Mesendoderm (in vitro differentiated cells): ENCODE measurements around the gene STAB1.

Experiments
- DNase-seq: peaks from one replicate; pipeline ENCODE4 v3.0.0; 2013
- H2AK5ac ChIP-seq: 2 replicates; pipeline ENCODE4 v1.6.1; 2013; ENCODE audit warnings: low read length, inconsistent platforms
- H2BK120ac ChIP-seq: 2 replicates; pipeline ENCODE4 v1.6.1; 2013; ENCODE audit warnings: low read depth, mild to moderate bottlenecking, low read length, moderate library complexity, mixed read lengths
- H2BK15ac ChIP-seq: replicated peaks from 2 replicates; pipeline ENCODE4 v1.6.1; 2013; ENCODE audit warnings: low read depth, mild to moderate bottlenecking, moderate library complexity
- H2BK5ac ChIP-seq: 2 replicates; pipeline ENCODE4 v1.6.1; 2013; ENCODE audit warnings: low read length, inconsistent platforms
- H3K18ac ChIP-seq: 2 replicates; pipeline ENCODE4 v1.6.1; 2013; ENCODE audit warnings: mild to moderate bottlenecking, low read length, mixed read lengths
- H3K23ac ChIP-seq: one replicate; pipeline ENCODE4 v1.6.1; 2013; ENCODE audit warnings: low read length
- H3K27ac ChIP-seq: 2 replicates; pipeline ENCODE4 v1.5.1; 2013; ENCODE audit warnings: low read depth, mild to moderate bottlenecking, inconsistent platforms, low read length, moderate library complexity
- H3K27me3 ChIP-seq: 2 replicates; pipeline ENCODE4 v1.6.1; 2013; ENCODE audit warnings: low read length, control low read depth, mild to moderate bottlenecking, inconsistent platforms; ENCODE audit not compliant: insufficient read depth, poor library complexity
- H3K36me3 ChIP-seq: 2 replicates; pipeline ENCODE4 v1.6.1; 2013; ENCODE audit warnings: low read length, inconsistent platforms; ENCODE audit not compliant: control insufficient read depth, insufficient read depth
- H3K4ac ChIP-seq: one replicate; pipeline ENCODE4 v1.6.1; 2013; ENCODE audit warnings: low read depth, mild to moderate bottlenecking, low read length, moderate library complexity
- H3K4me1 ChIP-seq: 2 replicates; pipeline ENCODE4 v1.6.1; 2013; ENCODE audit warnings: low read depth, low read length, inconsistent platforms; ENCODE audit not compliant: control insufficient read depth
- H3K4me2 ChIP-seq: 2 replicates; pipeline ENCODE4 v1.6.1; 2013; ENCODE audit warnings: low read length
- H3K4me3 ChIP-seq: 2 replicates; pipeline ENCODE4 v1.5.1; 2013; ENCODE audit warnings: mild to moderate bottlenecking, low read length
- H3K56ac ChIP-seq: one replicate; pipeline ENCODE4 v1.6.1; 2013; ENCODE audit warnings: low read length
- H3K79me1 ChIP-seq: 2 replicates; pipeline ENCODE4 v1.6.1; 2013; ENCODE audit warnings: low read length, inconsistent platforms
- H3K79me2 ChIP-seq: 2 replicates; pipeline ENCODE4 v1.6.1; 2013; ENCODE audit warnings: mild to moderate bottlenecking, low read length; ENCODE audit not compliant: control insufficient read depth, insufficient read depth
- H3K9ac ChIP-seq: 2 replicates; pipeline ENCODE4 v1.6.1; 2013; ENCODE audit warnings: low read length, inconsistent platforms
- H4K5ac ChIP-seq: one replicate; pipeline ENCODE4 v1.6.1; 2013; ENCODE audit warnings: low read length
- H4K8ac ChIP-seq: one replicate; pipeline ENCODE4 v1.6.1; 2013; ENCODE audit warnings: low read depth, mild to moderate bottlenecking, control low read depth, low read length, moderate library complexity
- WGBS: extraction: QIAGEN DNeasy Blood & Tissue Kit; methylation state at CpG from one replicate; pipeline ENCODE4 v1.1.7; 2013; ENCODE audit warnings: low lambda C conversion rate, missing lambda C conversion rate; ENCODE audit not compliant: insufficient coverage; ENCODE audit errors: extremely low coverage; 5-methylcytosine and 5-hydroxymethylcytosine counted together

The STAB1 gene

DNA sequence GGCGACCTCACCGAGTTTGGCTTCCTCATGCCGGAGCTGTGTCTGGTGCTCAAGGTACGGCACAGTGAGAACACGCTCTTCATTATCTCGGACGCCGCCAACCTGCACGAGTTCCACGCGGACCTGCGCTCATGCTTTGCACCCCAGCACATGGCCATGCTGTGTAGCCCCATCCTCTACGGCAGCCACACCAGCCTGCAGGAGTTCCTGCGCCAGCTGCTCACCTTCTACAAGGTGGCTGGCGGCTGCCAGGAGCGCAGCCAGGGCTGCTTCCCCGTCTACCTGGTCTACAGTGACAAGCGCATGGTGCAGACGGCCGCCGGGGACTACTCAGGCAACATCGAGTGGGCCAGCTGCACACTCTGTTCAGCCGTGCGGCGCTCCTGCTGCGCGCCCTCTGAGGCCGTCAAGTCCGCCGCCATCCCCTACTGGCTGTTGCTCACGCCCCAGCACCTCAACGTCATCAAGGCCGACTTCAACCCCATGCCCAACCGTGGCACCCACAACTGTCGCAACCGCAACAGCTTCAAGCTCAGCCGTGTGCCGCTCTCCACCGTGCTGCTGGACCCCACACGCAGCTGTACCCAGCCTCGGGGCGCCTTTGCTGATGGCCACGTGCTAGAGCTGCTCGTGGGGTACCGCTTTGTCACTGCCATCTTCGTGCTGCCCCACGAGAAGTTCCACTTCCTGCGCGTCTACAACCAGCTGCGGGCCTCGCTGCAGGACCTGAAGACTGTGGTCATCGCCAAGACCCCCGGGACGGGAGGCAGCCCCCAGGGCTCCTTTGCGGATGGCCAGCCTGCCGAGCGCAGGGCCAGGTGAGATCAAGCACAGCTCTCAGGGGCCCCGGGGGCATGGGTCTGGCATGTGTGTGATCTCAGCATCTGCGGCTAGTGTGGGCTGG lies 7.1 kb upstream of the STAB1 start:
- no CpG with 5 or more reads among the region's 59 CpGs for WGBS
- peaks cover 13% of the 10 kb centered on the region for H3K36me3 ChIP-seq
- no peak for DNase-seq

DNA sequence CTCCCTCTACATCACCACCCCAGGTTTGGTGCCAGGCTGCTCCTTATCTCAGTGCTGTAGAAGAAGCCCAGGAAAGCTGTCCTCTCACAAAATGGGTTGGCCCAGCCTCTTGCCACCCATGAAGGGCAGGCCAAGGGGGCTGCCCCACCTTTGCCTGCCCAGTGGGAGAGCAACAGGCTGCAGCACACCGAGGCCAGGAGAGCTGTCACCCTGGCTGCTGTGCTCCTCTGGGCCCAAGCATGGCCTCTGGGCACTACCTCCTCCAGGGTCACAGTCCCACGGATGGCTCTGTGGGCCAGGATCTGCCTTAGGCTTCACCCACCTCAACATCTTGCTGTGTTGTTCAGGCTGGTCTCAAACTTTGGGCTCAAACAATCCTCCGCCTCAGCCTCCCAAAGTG lies 6.4 kb upstream of the STAB1 start:
- no CpG with 5 or more reads among the region's 3 CpGs for WGBS

More for the DNA sequence above, 7.1 kb upstream of the STAB1 start:
- Histone ChIP-seq H3K79me1 (no peaks in the 10 kb centered on the region), H2AK5ac (no peak overlapping the region), H3K56ac (no peak overlapping the region), H2BK120ac (no peak overlapping the region), H3K9ac (no peak overlapping the region), H2BK15ac (no peak overlapping the region), H4K8ac (no peak overlapping the region), H2BK5ac (no peak overlapping the region), H3K4me2 (no peak overlapping the region), H3K4me1 (no peaks in the 10 kb centered on the region), H3K27me3 (no peaks in the 10 kb centered on the region), H3K4me3 (no peak overlapping the region), H3K18ac (no peak overlapping the region), H3K4ac (no peak overlapping the region), H3K27ac (no peak overlapping the region), H3K79me2 (no peaks in the 10 kb centered on the region), H3K23ac (no peak overlapping the region), H4K5ac (no peak overlapping the region)

DNA sequence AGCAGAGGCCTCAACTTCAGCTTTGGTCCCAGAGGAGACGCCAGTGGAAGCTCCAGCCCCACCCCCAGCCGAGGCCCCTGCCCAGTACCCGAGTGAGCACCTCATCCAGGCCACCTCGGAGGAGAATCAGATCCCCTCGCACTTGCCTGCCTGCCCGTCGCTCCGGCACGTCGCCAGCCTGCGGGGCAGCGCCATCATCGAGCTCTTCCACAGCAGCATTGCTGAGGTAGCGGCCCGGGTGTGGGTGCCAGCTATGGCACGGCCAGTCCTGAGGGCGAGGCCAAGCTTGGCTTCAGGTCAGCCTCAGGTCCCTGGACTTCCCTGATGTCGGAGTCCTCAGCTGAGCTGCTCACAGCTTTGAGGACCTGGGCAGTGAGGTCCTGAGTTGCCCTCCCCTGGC lies 5.7 kb upstream of the STAB1 start:
- no peak overlapping the region for H4K8ac ChIP-seq
- no peak for DNase-seq
- H2BK120ac ChIP-seq, result no peak overlapping the region
- no peak overlapping the region for H3K56ac ChIP-seq
- no peaks in the 10 kb centered on the region for H3K79me1 ChIP-seq
- no peak overlapping the region for H2BK15ac ChIP-seq
- whole genome bisulfite sequencing, result no CpG with 5 or more reads among the region's 18 CpGs
- no peaks in the 10 kb centered on the region for H3K4me1 ChIP-seq
- no peaks in the 10 kb centered on the region for H3K79me2 ChIP-seq
- no peak overlapping the region for H3K9ac ChIP-seq
- H3K27ac ChIP-seq, result no peak overlapping the region
- H3K27me3 ChIP-seq, result no peaks in the 10 kb centered on the region
- H3K4me2 ChIP-seq, result no peak overlapping the region
- no peak overlapping the region for H2AK5ac ChIP-seq
- H3K23ac ChIP-seq, result no peak overlapping the region
- no peak overlapping the region for H3K18ac ChIP-seq
- H3K4me3 ChIP-seq, result no peak overlapping the region
- H3K36me3 ChIP-seq, result peaks cover 13% of the 10 kb centered on the region
- no peak overlapping the region for H3K4ac ChIP-seq
- no peak overlapping the region for H2BK5ac ChIP-seq
- no peak overlapping the region for H4K5ac ChIP-seq

More for the DNA sequence above, 6.4 kb upstream of the STAB1 start:
- Histone ChIP-seq H3K4me2 (no peak overlapping the region), H3K18ac (no peak overlapping the region), H3K4me3 (no peak overlapping the region), H3K79me2 (no peaks in the 10 kb centered on the region), H3K23ac (no peak overlapping the region), H3K27ac (no peak overlapping the region), H4K8ac (no peak overlapping the region), H2AK5ac (no peak overlapping the region), H3K56ac (no peak overlapping the region), H3K4ac (no peak overlapping the region), H3K36me3 (peaks cover 13% of the 10 kb centered on the region), H2BK15ac (no peak overlapping the region), H3K9ac (no peak overlapping the region), H2BK5ac (no peak overlapping the region), H4K5ac (no peak overlapping the region), H2BK120ac (no peak overlapping the region), H3K4me1 (no peaks in the 10 kb centered on the region), H3K27me3 (no peaks in the 10 kb centered on the region), H3K79me1 (no peaks in the 10 kb centered on the region)
- DNase-seq, result no peak

DNA sequence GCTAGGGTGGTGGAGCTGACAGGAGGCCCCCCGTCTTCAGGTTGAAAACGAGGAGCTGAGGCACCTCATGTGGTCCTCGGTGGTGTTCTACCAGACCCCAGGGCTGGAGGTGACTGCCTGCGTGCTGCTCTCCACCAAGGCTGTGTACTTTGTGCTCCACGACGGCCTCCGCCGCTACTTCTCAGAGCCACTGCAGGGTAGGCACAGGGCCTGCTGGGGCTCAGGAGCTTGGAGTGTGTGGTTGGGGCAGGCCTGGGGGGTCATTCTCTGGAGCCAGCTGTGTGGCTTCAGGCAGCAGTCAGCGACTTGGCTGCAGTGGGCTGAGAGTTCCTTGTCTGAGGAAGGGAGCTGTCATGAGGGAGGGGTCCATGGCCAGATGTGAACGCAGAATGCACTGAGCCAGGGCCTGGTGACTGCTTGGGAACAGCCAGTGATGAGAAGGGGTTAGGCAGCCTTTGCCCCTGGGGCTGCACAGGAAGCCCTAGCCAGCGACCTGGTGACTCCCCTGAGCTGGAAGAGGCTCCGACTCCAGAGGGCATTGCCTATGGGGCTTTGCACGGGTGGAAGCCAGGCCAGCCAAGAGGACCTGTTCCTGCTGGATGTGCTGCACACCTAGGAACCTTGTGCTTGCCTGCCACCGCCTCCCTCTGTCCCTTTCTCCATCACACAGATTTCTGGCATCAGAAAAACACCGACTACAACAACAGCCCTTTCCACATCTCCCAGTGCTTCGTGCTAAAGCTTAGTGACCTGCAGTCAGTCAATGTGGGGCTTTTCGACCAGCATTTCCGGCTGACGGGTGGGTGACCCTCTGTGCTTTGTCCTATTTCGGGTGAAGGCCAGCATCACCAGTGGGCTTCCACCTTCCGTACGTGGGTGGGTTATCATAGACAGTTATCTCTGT lies 4.9 kb upstream of the STAB1 start:
- WGBS, result no CpG with 5 or more reads among the region's 22 CpGs

DNA sequence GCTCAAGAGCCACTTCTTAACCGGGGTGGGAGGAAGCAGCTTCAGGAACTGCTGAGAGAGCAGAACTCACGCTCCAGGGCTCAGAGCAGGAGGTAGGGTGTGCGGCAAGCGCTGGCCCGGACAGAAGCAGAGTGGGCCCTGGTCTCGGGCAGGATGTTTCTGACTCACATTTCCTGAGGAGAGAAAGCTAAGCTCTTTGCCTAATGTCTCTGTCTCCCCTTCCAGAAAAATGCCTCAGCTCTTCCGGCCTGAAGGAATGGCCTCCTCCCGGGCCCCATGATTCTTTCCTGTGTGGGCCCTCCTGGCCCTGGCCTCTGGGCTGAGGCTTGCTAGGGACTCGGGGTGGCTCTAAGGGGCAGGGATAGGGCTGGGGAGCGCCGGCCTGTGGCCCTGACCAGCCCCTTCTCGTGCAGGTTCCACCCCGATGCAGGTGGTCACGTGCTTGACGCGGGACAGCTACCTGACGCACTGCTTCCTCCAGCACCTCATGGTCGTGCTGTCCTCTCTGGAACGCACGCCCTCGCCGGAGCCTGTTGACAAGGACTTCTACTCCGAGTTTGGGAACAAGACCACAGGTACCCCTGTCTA lies 4.1 kb upstream of the STAB1 start:
- no peak for DNase-seq
- Histone ChIP-seq H4K8ac (no peak overlapping the region), H3K79me2 (no peaks in the 10 kb centered on the region)

More for the DNA sequence above, 4.9 kb upstream of the STAB1 start:
- H3K4me3 ChIP-seq, result no peak overlapping the region
- H3K4ac ChIP-seq, result no peak overlapping the region
- H3K79me1 ChIP-seq, result no peaks in the 10 kb centered on the region
- H4K8ac ChIP-seq, result no peak overlapping the region
- peaks cover 13% of the 10 kb centered on the region for H3K36me3 ChIP-seq
- H3K9ac ChIP-seq, result no peak overlapping the region
- H3K23ac ChIP-seq, result no peak overlapping the region
- no peak overlapping the region for H3K27ac ChIP-seq
- no peak overlapping the region for H2BK15ac ChIP-seq
- no peaks in the 10 kb centered on the region for H3K27me3 ChIP-seq
- H2BK120ac ChIP-seq, result no peak overlapping the region
- no peak overlapping the region for H2BK5ac ChIP-seq
- no peak for DNase-seq
- H3K56ac ChIP-seq, result no peak overlapping the region
- H3K4me2 ChIP-seq, result no peak overlapping the region
- H4K5ac ChIP-seq, result no peak overlapping the region
- H3K4me1 ChIP-seq, result no peaks in the 10 kb centered on the region
- H3K79me2 ChIP-seq, result no peaks in the 10 kb centered on the region
- H2AK5ac ChIP-seq, result no peak overlapping the region
- no peak overlapping the region for H3K18ac ChIP-seq

More for the DNA sequence above, 4.1 kb upstream of the STAB1 start:
- Histone ChIP-seq H3K79me1 (no peaks in the 10 kb centered on the region), H3K36me3 (peaks cover 13% of the 10 kb centered on the region), H3K23ac (no peak overlapping the region), H3K4me2 (no peak overlapping the region), H2AK5ac (no peak overlapping the region), H3K27me3 (no peaks in the 10 kb centered on the region), H2BK5ac (no peak overlapping the region), H2BK15ac (no peak overlapping the region), H3K9ac (no peak overlapping the region), H3K4me3 (no peak overlapping the region), H2BK120ac (no peak overlapping the region), H3K4ac (no peak overlapping the region), H3K4me1 (no peaks in the 10 kb centered on the region), H3K18ac (no peak overlapping the region), H3K27ac (no peak overlapping the region), H4K5ac (no peak overlapping the region), H3K56ac (no peak overlapping the region)
- no CpG with 5 or more reads among the region's 23 CpGs for WGBS
